Stimulated activated CD8-positive, alpha-beta memory T cell treated with anti-CD3 and anti-CD28 coated beads, Interleukin-15, amount 100 ng/mL, for 1 hour (primary cell): ENCODE measurements around the gene HOXC11.

ENCODE experiments used
- DNase-seq: peaks from one replicate; pipeline ENCODE4 v3.0.0-alpha.2; 2020; ENCODE audit warnings: low read depth

Gene HOXC11

GRCh38 chr12:54021432-54022013 is 48.6 kb downstream of the HOXC11 start:
- no peak for DNase-seq

GRCh38 chr12:54022960-54023884 is 50.3 kb downstream of the HOXC11 start:
- no peak for DNase-seq

DNA sequence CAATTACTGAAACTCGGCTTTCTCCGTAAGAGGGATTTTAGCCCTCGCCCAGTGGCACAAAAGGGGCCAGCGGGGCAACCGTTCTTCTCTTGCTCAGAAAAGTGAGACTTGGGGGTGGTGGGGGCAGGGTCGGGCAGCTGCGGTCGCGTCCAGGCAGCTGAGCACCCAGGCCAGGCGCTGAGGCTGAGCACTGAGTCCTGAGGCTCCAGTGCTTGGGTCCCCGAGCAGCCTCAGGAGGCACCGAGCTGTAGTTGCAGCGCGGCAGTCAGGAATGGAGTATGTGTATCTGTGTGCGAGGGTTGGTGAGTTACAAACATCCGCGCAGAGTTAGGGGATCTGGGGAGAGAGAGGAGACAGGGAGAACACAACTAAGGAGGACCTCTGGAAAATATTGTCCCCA is 51.2 kb downstream of the HOXC11 start:
- DNase-seq: no peak

DNA sequence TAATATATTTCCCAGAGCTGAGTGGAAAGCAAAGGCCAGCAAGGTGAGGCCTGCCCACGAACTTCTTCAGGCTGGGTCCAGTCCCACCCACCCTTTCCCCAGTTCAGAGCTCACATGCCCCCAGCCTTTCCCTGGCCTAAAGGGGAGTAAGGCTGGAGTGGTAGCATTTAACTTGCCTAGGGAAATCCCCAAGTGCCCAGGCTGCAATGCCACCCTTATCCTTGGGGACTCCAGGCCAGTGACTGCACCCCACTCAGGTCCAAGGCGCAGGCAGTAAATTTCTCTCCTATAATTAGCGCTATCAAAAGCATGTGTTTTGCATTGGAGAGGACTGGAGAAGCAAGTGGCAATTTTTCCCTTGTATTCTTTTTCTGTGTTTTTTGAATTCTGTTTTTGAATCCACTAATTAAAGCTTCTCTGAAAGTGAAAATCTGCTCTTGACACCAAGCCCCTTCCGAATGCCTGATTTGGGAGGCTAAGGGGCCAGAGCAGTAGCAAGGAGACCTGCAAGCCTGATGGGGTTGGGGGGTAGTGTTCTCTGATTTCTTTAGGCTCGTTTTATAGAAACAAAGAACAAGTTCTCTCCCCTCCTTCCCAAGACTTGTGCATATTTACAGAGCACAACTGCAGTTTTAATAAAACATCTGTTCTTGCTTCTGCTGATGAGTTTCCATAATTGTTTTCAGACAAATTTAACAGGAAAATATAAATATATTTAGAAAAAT is 51.8 kb downstream of the HOXC11 start:
- no peak for DNase-seq

DNA sequence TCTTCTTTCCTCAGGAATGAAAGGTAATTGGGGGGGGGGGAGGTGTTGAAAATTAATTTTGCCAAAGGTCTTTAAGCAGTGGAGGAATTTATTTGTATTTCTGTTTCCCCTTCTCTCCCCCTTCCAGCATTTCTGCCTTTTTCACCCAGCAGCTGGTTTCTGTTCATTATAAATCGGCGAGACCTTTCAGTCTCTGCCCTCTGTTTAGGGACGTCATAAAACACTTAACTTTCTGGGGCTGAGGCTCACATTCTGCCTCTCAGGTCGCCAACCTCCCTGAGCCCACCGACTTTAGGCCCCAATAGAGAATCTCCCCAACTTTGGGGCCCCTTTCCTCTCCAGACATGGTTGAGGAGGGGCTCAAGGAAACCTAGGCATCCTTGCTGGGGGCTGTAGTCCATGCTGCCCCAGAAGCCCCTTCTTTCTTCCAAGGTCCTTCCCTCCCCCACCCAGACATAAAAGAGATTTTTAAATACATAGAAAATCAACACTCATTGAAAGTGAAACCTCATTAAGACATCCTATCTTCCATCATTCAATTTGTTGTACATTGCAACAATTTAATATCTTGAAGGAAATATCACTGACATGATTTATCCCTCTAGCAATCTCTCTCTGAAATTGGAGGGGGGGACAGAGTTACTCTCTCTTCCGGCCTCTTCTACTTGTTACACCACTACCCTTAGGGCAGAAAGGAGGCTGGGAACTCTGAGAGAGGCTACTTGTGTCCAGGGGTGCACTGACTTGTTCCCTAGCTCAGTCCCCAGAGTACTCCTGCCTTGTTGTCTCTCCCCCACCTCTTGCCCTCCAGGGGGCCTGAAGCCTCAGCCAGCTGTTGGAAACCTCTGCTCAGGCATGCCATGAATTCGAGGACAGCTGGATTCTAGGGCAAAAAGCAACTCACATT is 52.8 kb downstream of the HOXC11 start:
- DNase-seq: no peak

DNA sequence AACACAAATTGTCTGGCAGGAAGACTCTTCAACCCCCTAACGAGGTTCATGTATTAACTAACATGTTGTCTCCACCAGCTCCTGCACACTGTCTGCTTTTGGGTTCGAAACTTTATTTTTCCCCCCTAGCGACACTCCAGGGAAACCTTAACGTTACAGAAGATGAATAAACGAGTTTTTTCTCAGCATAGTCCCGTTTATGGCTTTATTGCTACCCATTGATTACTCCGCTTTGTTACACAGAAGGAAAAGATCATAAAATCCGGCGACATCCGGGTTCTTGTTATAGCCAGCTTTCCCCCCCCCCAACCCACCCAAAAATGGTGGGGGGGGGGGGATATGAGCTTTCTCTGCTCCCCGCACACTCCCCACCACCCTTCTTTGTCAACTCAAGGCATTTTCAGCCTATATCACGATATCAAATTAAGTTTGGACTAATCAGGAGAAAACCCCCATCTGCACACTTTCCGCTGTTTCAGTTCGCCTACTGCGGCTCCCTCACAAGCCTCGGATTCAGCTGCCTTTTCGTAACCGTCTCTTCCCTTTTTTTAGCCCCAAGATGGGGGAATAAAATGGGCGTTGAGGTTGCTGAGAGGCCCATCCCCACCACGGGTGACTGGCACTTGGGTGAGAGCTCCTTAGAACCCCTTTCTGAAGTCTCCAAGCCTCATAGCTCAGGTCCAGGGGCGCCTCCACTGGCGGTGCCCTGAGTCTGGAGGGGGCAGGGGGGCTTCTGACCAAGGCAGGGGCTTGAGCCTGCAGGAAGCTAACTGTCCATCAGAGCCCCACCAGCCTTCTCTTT is 53.9 kb downstream of the HOXC11 start:
- no peak for DNase-seq
